CD4-positive, alpha-beta T cell (primary cell): Measurements from ENCODE around the gene AGXT. TPM values are rescaled to one million over a fixed set of nuclear protein-coding genes. Genes with fewer than 3 reads are reported as not detected.

Source experiments
- ATAC-seq: fragments of 200-7000 bp; cut with Tn5 transposase; one replicate; pipeline ENCODE4 v1.10.0; 2022; ENCODE audit warnings: mild to moderate bottlenecking; ENCODE audit not compliant: poor library complexity
- CTCF ChIA-PET: fragments of 350-600 bp; sonication (Branson Sonifier 250); formaldehyde crosslinking; loops from one replicate; lab custom pipeline; 2021; ENCODE audit warnings: antibody characterized with exemption, inconsistent platforms; lab: Charles Lee
- POLR2A ChIA-PET: fragments of 350-600 bp; sonication (Branson Sonifier 250); formaldehyde crosslinking; loops from one replicate; lab custom pipeline; 2021; ENCODE audit warnings: antibody characterized with exemption, inconsistent platforms; lab: Charles Lee
- DNase-seq, 14 experiments: peaks; one replicate each; pipeline ENCODE4 v3.0.0-alpha.2; 2013 to 2020; ENCODE audit warnings: mixed read lengths in 2 of 14
- H3K27ac ChIP-seq, 2 donors: one replicate each; pipeline versions ENCODE4 v1.5.1 to v1.7.0; 2013; ENCODE audit warnings: low read length in 2 of 2, low read depth in 1 of 2, mild to moderate bottlenecking in 1 of 2
- H3K27me3 ChIP-seq, 2 experiments: 1 replicate in 1 of 2; 2 replicates in 1 of 2; pipeline versions ENCODE4 v1.6.1 to v1.7.0; 2013; ENCODE audit warnings: low read length in 2 of 2, control low read depth in 1 of 2, mild to moderate bottlenecking in 1 of 2, moderate library complexity in 1 of 2; ENCODE audit not compliant: insufficient read depth in 2 of 2, control insufficient read depth in 1 of 2
- H3K36me3 ChIP-seq: one replicate; pipeline ENCODE4 v1.6.1; 2013; ENCODE audit warnings: low read length, control low read depth; ENCODE audit not compliant: insufficient read depth
- H3K4me1 ChIP-seq: one replicate; pipeline ENCODE4 v1.6.1; 2013; ENCODE audit warnings: low read length, control low read depth; ENCODE audit not compliant: insufficient read depth
- H3K4me3 ChIP-seq: one replicate; pipeline ENCODE4 v1.5.1; 2013; ENCODE audit warnings: mild to moderate bottlenecking, low read length, moderate library complexity
- H3K9me3 ChIP-seq, 2 experiments: 1 replicate in 1 of 2; 2 replicates in 1 of 2; pipeline versions ENCODE4 v1.6.1 to v1.7.0; 2013; ENCODE audit warnings: low read length in 2 of 2, mild to moderate bottlenecking in 2 of 2, control low read depth in 1 of 2, moderate library complexity in 1 of 2; ENCODE audit not compliant: control insufficient read depth in 1 of 2, insufficient read depth in 1 of 2
- H3K27ac Mint-ChIP-seq: one replicate; pipeline ENCODE4 v1.8.0; 2020; ENCODE audit warnings: mixed read lengths
- H3K27me3 Mint-ChIP-seq: one replicate; pipeline ENCODE4 v1.8.0; 2021; ENCODE audit warnings: mixed read lengths
- H3K36me3 Mint-ChIP-seq: one replicate; pipeline ENCODE4 v1.8.0; 2021; ENCODE audit warnings: low read depth, mixed read lengths
- H3K4me1 Mint-ChIP-seq: one replicate; pipeline ENCODE4 v1.8.0; 2021; ENCODE audit warnings: low read depth, mixed read lengths
- H3K4me3 Mint-ChIP-seq: one replicate; pipeline ENCODE4 v1.8.0; 2020; ENCODE audit warnings: mild to moderate bottlenecking, mixed read lengths
- H3K9me3 Mint-ChIP-seq: one replicate; pipeline ENCODE4 v1.8.0; 2020; ENCODE audit warnings: mixed read lengths
- intact Hi-C, 2 experiments: fragments of 100-400 bp; cut with DNase I in 1 of 2; cut with micrococcal nuclease in 1 of 2; formaldehyde crosslinking; loops; one replicate each; pipeline versions ENCODE4 v1.15.1 to v1.9.0; 2023 to 2025; cut with DNase I, micrococcal nuclease
- total RNA-seq, 174 experiments: library from RNA in 2 of 174; stranded (reverse) in 2 of 174; gene quantifications; one replicate each; pipeline ENCODE4 v1.2.3 and lab custom pipeline; 2021 to 2026
- TF ChIP-seq, protein P1 (sequence below): fragments of 200-600 bp; IDR thresholded peaks from one replicate; pipeline ENCODE4 v1.8.0; 2022; ENCODE audit warnings: antibody characterized with exemption, mild to moderate bottlenecking

AGXT gene
- total RNA-seq, 2 experiments from 2014 or later, result not detected

DNA sequence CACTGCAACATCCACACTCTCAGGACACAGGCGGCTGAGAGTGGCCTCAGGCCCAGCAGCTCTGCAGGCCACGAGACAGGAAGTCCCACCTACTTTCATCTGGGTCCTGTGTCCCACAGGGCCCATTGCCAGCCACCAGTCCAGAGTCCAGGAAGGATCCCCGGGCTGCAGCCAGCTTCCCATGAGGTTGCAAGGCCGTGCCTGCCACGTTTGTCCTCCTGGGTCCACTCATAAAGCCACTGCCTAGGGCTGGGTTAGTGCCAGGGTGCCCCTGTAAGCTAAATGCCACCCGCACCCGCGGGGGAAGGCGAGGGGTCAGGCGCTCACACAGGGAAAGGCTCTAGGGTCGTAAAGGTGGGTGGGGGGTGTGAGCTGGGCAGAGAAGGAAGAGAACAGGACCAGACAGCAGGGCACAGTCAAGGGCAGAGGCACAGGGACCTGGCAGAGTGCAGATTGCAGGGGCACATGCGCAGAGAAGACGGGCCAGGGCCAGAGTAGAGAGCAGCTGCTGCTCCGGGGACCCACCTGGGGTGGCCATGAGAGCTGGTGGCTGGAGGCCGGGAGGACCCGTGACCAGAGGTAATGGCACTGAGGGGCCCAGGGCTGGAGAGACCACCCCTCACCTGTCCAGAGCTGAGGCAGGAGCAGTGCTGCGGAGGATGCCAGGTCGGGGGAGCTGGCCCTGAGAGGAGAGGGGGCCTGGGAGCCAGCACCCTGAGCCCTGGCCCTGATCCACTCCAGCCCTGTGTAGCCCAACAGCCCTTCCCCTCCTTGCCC, 8.0 kb downstream of the AGXT start:
- no peaks in the 10 kb centered on the region for H3K9me3 ChIP-seq
- no peak for ATAC-seq
- Mint-ChIP-seq H3K27ac (no peak overlapping the region), H3K4me1 (no peaks in the 10 kb centered on the region), H3K4me3 (no peak overlapping the region), H3K9me3 (no peaks in the 10 kb centered on the region), H3K36me3 (no peaks in the 10 kb centered on the region), H3K27me3 (no peaks in the 10 kb centered on the region)
- H3K4me1 ChIP-seq, result no peaks in the 10 kb centered on the region
- intact Hi-C loops, result no loop called here
- CTCF ChIA-PET, result no interaction called here
- no peak overlapping the region for H3K27ac ChIP-seq
- no peaks in the 10 kb centered on the region for H3K36me3 ChIP-seq
- no peak for DNase-seq
- no peaks in the 10 kb centered on the region for H3K27me3 ChIP-seq
- POLR2A ChIA-PET, result no interaction called here
- TF ChIP-seq, protein P1, sequence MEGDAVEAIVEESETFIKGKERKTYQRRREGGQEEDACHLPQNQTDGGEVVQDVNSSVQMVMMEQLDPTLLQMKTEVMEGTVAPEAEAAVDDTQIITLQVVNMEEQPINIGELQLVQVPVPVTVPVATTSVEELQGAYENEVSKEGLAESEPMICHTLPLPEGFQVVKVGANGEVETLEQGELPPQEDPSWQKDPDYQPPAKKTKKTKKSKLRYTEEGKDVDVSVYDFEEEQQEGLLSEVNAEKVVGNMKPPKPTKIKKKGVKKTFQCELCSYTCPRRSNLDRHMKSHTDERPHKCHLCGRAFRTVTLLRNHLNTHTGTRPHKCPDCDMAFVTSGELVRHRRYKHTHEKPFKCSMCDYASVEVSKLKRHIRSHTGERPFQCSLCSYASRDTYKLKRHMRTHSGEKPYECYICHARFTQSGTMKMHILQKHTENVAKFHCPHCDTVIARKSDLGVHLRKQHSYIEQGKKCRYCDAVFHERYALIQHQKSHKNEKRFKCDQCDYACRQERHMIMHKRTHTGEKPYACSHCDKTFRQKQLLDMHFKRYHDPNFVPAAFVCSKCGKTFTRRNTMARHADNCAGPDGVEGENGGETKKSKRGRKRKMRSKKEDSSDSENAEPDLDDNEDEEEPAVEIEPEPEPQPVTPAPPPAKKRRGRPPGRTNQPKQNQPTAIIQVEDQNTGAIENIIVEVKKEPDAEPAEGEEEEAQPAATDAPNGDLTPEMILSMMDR, result no peak
- no peak overlapping the region for H3K4me3 ChIP-seq

DNA sequence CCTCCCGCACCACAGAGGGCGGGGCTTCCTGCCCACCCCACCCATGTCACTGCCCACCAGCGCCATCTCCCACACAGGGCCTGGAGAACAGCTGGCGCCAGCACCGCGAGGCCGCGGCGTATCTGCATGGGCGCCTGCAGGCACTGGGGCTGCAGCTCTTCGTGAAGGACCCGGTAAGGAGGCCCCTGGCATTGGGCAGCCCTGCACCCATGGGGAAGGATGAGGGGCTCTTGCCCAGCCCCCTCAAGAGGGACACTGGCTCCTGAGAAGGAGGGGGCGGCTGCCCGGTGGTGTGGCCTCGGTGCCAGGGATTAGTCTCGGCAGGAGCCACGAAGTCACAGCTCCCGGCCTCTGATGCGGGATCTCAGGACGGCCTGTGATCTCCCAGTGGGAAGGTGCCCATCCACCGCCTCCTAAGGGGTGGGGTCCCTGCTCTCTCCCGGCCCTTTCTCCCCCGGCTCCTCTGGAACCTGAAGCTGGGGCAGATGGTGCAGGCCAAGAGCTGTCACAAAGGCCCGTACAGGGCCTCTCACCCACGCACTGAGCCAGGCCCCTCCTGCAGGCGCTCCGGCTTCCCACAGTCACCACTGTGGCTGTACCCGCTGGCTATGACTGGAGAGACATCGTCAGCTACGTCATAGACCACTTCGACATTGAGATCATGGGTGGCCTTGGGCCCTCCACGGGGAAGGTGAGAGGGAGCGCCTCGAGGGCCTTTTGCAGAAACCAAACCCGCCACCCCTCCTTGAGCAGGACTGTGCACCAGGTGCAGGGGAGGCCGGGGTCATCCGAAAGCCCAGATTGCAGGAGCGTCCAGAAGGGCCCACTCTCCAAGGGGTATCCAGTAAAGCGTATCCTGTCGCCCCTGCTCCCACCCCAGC, 9.1 kb downstream of the AGXT start:
- Histone ChIP-seq H3K4me1 (no peaks in the 10 kb centered on the region), H3K27ac (no peak overlapping the region), H3K36me3 (no peaks in the 10 kb centered on the region), H3K27me3 (no peaks in the 10 kb centered on the region), H3K9me3 (no peaks in the 10 kb centered on the region), H3K4me3 (no peak overlapping the region)
- H3K4me1 Mint-ChIP-seq, result no peaks in the 10 kb centered on the region
- ATAC-seq (no peak), DNase-seq (peak in 2 of 14 experiments; percentile 16 to 27)
- no peaks in the 10 kb centered on the region for H3K27me3 Mint-ChIP-seq
- no peak overlapping the region for H3K27ac Mint-ChIP-seq
- no peak overlapping the region for H3K4me3 Mint-ChIP-seq
- H3K9me3 Mint-ChIP-seq, result no peaks in the 10 kb centered on the region
- CTCF ChIA-PET, result no interaction called here
- TF ChIP-seq, protein P1, result no peak
- intact Hi-C loops, result no loop called here
- POLR2A ChIA-PET, result no interaction called here
- no peaks in the 10 kb centered on the region for H3K36me3 Mint-ChIP-seq

DNA sequence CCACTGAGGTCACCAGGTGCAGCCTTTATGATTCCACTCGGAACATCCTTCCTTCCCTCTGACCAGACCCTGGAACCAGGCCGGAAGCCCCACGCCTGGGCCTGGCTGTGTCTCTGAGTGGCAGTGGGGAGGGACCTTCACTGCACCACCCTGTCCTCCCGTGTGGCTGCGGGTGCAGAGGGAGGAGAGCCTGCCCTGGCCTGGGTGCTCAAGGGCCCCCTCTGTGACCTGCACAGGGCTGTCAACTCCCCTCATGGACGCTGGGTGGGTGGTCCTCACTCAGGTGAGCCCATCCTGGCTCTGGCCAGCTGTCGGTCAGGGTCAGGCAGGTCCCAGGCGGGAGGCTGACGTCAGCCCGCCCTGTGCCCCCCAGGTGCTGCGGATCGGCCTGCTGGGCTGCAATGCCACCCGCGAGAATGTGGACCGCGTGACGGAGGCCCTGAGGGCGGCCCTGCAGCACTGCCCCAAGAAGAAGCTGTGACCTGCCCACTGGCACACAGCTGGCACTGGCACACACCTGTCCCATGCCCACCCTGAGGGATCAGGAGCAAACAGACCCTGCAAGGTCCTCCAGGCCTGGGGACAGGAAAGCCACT, 9.8 kb downstream of the AGXT start:
- Histone ChIP-seq H3K9me3 (no peaks in the 10 kb centered on the region), H3K4me1 (no peaks in the 10 kb centered on the region), H3K27me3 (no peaks in the 10 kb centered on the region), H3K36me3 (no peaks in the 10 kb centered on the region), H3K4me3 (no peak overlapping the region), H3K27ac (no peak overlapping the region)
- Mint-ChIP-seq H3K27ac (no peak overlapping the region), H3K4me1 (no peaks in the 10 kb centered on the region), H3K4me3 (no peak overlapping the region), H3K36me3 (no peaks in the 10 kb centered on the region), H3K9me3 (no peaks in the 10 kb centered on the region), H3K27me3 (no peaks in the 10 kb centered on the region)
- TF ChIP-seq, protein P1, result no peak
- intact Hi-C loops, result no loop called here
- ChIA-PET CTCF (no interaction called here), POLR2A (no interaction called here)
- ATAC-seq, result no peak
- DNase-seq, result no peak
